Measurements from ENCODE around the gene MAPKBP1.
A peak's percentile ranks its signal among the peaks of the same experiment; 100 is the strongest.

The MAPKBP1 gene

GRCh38 chr15:41848631-41849030 is 74.3 kb downstream of the MAPKBP1 start:
- H3K27ac Mint-ChIP-seq: no peak overlapping the region
- DNase-seq: no peak
- TF ChIP-seq CTCF (IDR thresholded peaks at IDR 0.05): no peak
- peaks cover 18% of the 10 kb centered on the region for H3K4me1 Mint-ChIP-seq
- H3K4me3 Mint-ChIP-seq: no peak overlapping the region
- peaks cover 6% of the 10 kb centered on the region for H3K36me3 Mint-ChIP-seq (ENCODE audit: low read depth)
- no peaks in the 10 kb centered on the region for H3K27me3 Mint-ChIP-seq (ENCODE audit: low read depth, poor library complexity)
- no peaks in the 10 kb centered on the region for H3K9me3 Mint-ChIP-seq

GRCh38 chr15:41849204-41849603 is 74.9 kb downstream of the MAPKBP1 start:
- TF ChIP-seq CTCF (IDR thresholded peaks at IDR 0.05): no peak
- Mint-ChIP-seq H3K9me3 (no peaks in the 10 kb centered on the region), H3K4me1 (peaks cover 23% of the 10 kb centered on the region), H3K27ac (peak overlapping the region; percentile 59), H3K36me3 (ENCODE audit: low read depth) (peaks cover 6% of the 10 kb centered on the region), H3K4me3 (no peak overlapping the region), H3K27me3 (ENCODE audit: low read depth, poor library complexity) (no peaks in the 10 kb centered on the region)
- no peak for DNase-seq

GRCh38 chr15:41849861-41850260 is 75.6 kb downstream of the MAPKBP1 start:
- no peak for TF ChIP-seq CTCF (IDR thresholded peaks at IDR 0.05)
- Mint-ChIP-seq H3K9me3 (no peaks in the 10 kb centered on the region), H3K36me3 (ENCODE audit: low read depth) (peaks cover 6% of the 10 kb centered on the region), H3K27ac (no peak overlapping the region), H3K4me3 (no peak overlapping the region), H3K27me3 (ENCODE audit: low read depth, poor library complexity) (no peaks in the 10 kb centered on the region), H3K4me1 (peaks cover 27% of the 10 kb centered on the region)
- DNase-seq: no peak

- no peak for DNase-seq
- H3K9me3 Mint-ChIP-seq: no peaks in the 10 kb centered on the region
- TF ChIP-seq CTCF (IDR thresholded peaks at IDR 0.05): no peak
- H3K4me3 Mint-ChIP-seq: no peak overlapping the region
- no peaks in the 10 kb centered on the region for H3K27me3 Mint-ChIP-seq (ENCODE audit: low read depth, poor library complexity)
- H3K4me1 Mint-ChIP-seq: peaks cover 35% of the 10 kb centered on the region
- peaks cover 6% of the 10 kb centered on the region for H3K36me3 Mint-ChIP-seq (ENCODE audit: low read depth)
- peak overlapping the region; percentile 61 for H3K27ac Mint-ChIP-seq
Measured at GRCh38 chr15:41850482-41851166, 76.3 kb downstream of the MAPKBP1 start.

GRCh38 chr15:41851167-41851523 is 76.9 kb downstream of the MAPKBP1 start:
- Mint-ChIP-seq H3K36me3 (ENCODE audit: low read depth) (peaks cover 6% of the 10 kb centered on the region), H3K9me3 (no peaks in the 10 kb centered on the region), H3K27me3 (ENCODE audit: low read depth, poor library complexity) (no peaks in the 10 kb centered on the region), H3K4me1 (peaks cover 40% of the 10 kb centered on the region), H3K4me3 (no peak overlapping the region), H3K27ac (no peak overlapping the region)
- TF ChIP-seq CTCF (IDR thresholded peaks at IDR 0.05): no peak
- no peak for DNase-seq

- Mint-ChIP-seq H3K27ac (no peak overlapping the region), H3K27me3 (ENCODE audit: low read depth, poor library complexity) (no peaks in the 10 kb centered on the region), H3K36me3 (ENCODE audit: low read depth) (peaks cover 6% of the 10 kb centered on the region), H3K9me3 (no peaks in the 10 kb centered on the region), H3K4me3 (no peak overlapping the region), H3K4me1 (peaks cover 44% of the 10 kb centered on the region)
- no peak for DNase-seq
- TF ChIP-seq CTCF (IDR thresholded peaks at IDR 0.05): no peak
Measured at GRCh38 chr15:41851755-41852370, 77.6 kb downstream of the MAPKBP1 start.

Data from nephron progenitor cell (in vitro differentiated cells).